OCI-LY3 (cell line): ENCODE measurements around the gene PXDC1.

Source experiments
- H2AFZ ChIP-seq: fragments of 200-600, 300-600 bp; shearing (Covaris generic); 2 replicates; pipeline ENCODE4 v1.6.0; 2014; ENCODE audit warnings: antibody characterized with exemption, low read depth, low read length
- H3K27ac ChIP-seq: fragments of 200-600, 300-600 bp; sonication (generic); 2 replicates; pipeline ENCODE4 v1.5.1; 2014; ENCODE audit warnings: mild to moderate bottlenecking, low read length, moderate library complexity, mixed read lengths
- H3K27me3 ChIP-seq: fragments of 200-600, 300-600 bp; sonication (generic); 2 replicates; pipeline ENCODE4 v1.6.1; 2014; ENCODE audit warnings: low read depth, low read length, mixed read lengths
- H3K36me3 ChIP-seq: fragments of 200-600, 300-600 bp; sonication (generic); replicated peaks from 2 replicates; pipeline ENCODE3; 2014; ENCODE audit warnings: low read depth, low read length, mixed read lengths
- H3K4me1 ChIP-seq: fragments of 300-600, 200-600 bp; sonication (generic); 2 replicates; pipeline ENCODE4 v1.6.1; 2014; ENCODE audit warnings: low read length, mixed read lengths
- H3K4me2 ChIP-seq: fragments of 200-600, 300-600 bp; sonication (generic); 2 replicates; pipeline ENCODE4 v1.6.1; 2014; ENCODE audit warnings: low read length, mixed read lengths
- H3K4me3 ChIP-seq: fragments of 300-600, 200-600 bp; sonication (generic); 2 replicates; pipeline ENCODE4 v1.5.1; 2014; ENCODE audit warnings: antibody characterized with exemption, mild to moderate bottlenecking, low read length, moderate library complexity
- H3K79me2 ChIP-seq: fragments of 300-600, 200-600 bp; shearing (Covaris generic); 2 replicates; pipeline ENCODE4 v1.6.1; 2014; ENCODE audit warnings: mild to moderate bottlenecking, low read length, mixed read lengths
- H3K9ac ChIP-seq: fragments of 300-600, 200-600 bp; shearing (Covaris generic); 2 replicates; pipeline ENCODE4 v1.6.0; 2014; ENCODE audit warnings: mild to moderate bottlenecking, low read length, moderate library complexity
- H3K9me3 ChIP-seq: fragments of 200-600, 300-600 bp; shearing (Covaris generic); 2 replicates; pipeline ENCODE4 v1.6.1; 2014; ENCODE audit warnings: low read length, mixed read lengths; ENCODE audit not compliant: insufficient read depth
- H4K20me1 ChIP-seq: fragments of 200-600, 300-600 bp; sonication (generic); 2 replicates; pipeline ENCODE4 v1.6.1; 2016; ENCODE audit warnings: low read length, mixed read lengths; ENCODE audit not compliant: insufficient read depth
- CTCF ChIP-seq: fragments of 200-600, 300-600 bp; sonication (generic); IDR thresholded peaks from 2 replicates; pipeline ENCODE4 v1.5.1; 2014; ENCODE audit warnings: antibody characterized with exemption, low read length, low read depth
- EZH2phosphoT487 ChIP-seq: fragments of 200-600 bp; shearing (Covaris generic); IDR thresholded peaks from 2 replicates; pipeline ENCODE4 v1.6.1; 2018; ENCODE audit warnings: antibody characterized with exemption, mixed run types, low read depth

The PXDC1 gene

DNA sequence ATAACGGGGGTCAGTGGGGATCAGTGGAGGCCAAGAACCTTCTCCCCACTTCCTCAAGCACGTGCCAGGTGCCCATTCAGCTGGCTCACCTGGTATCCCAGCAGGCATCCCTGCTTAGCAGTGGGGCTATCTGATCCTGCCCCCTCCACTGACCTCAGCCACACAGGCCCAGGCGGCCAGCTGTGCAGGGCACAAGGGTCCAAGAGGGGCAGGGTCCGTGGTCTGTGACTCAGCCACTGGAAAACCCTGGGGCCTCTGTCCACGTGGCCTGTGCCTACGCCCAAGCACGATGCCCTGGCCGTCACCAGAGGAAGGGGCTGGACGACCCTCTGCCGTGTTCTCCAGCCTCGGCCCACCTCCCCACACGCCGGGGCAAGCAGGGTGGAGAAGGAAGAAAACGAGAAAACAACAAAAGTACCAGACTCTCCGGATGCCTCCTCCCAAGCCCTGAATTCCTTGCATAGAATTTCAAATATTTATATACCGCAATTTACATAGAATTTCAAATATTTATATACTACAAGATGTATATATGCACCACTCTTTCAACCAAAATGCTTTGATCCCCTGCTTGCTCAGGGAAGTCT is 12.1 kb downstream of the PXDC1 start:
- H3K9ac ChIP-seq: no peak overlapping the region
- no peaks in the 10 kb centered on the region for H3K9me3 ChIP-seq
- no peaks in the 10 kb centered on the region for H3K79me2 ChIP-seq
- H3K4me2 ChIP-seq: no peak overlapping the region
- no peak overlapping the region for H3K27ac ChIP-seq
- no peaks in the 10 kb centered on the region for H4K20me1 ChIP-seq
- TF ChIP-seq EZH2phosphoT487 (no peak), CTCF (no peak)
- no peaks in the 10 kb centered on the region for H3K36me3 ChIP-seq
- peaks cover 7% of the 10 kb centered on the region for H3K27me3 ChIP-seq
- H2AFZ ChIP-seq: no peak overlapping the region
- peaks cover 16% of the 10 kb centered on the region for H3K4me1 ChIP-seq
- no peak overlapping the region for H3K4me3 ChIP-seq

DNA sequence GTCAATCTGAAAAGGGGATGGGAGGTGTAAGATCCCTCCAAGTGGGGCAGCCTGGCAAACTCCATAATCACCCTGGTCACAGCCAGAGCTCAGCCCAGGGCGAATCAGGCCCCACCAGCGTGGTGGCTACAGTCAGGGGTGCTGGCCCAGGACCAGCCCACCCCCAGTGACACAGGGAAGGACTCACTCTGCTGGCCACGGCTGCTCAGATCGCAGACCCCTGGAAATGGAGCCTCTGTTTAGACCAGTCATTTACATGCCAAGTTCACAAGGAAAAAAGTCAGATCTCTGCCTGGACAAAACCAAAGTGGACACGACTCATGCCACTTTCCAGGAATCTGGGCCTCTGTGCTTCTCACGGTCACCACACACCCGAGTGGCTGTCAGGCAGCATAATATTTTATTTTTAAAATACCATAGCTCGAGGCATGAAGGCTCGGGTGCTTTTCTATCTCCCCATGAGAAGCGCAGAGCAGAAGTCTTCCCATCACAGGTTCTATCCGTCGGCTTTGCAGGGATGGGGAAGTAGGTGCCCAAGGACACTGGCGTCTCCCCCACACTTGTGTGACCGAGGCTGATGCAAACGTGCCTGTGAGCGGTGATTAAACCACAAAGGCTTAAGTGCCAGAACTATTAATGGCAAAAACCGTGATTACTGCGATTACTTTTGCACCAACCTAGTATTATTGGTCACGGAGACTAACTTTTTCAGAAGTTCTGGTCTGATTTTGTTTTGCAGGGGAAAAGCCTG is 13.0 kb downstream of the PXDC1 start:
- Histone ChIP-seq H3K4me1 (peaks cover 16% of the 10 kb centered on the region), H3K36me3 (no peaks in the 10 kb centered on the region), H3K27me3 (peaks cover 7% of the 10 kb centered on the region), H3K79me2 (no peaks in the 10 kb centered on the region), H3K4me3 (no peak overlapping the region), H4K20me1 (no peaks in the 10 kb centered on the region), H3K4me2 (no peak overlapping the region), H3K9me3 (no peaks in the 10 kb centered on the region), H3K27ac (no peak overlapping the region), H3K9ac (no peak overlapping the region), H2AFZ (no peak overlapping the region)
- no peak for TF ChIP-seq CTCF
- no peak for TF ChIP-seq EZH2phosphoT487

- Histone ChIP-seq H4K20me1 (no peaks in the 10 kb centered on the region), H3K79me2 (no peaks in the 10 kb centered on the region), H3K36me3 (no peaks in the 10 kb centered on the region), H3K4me3 (no peak overlapping the region), H3K9me3 (no peaks in the 10 kb centered on the region), H3K4me1 (peaks cover 9% of the 10 kb centered on the region), H3K9ac (no peak overlapping the region), H3K27me3 (peaks cover 7% of the 10 kb centered on the region), H3K4me2 (no peak overlapping the region), H2AFZ (no peak overlapping the region), H3K27ac (no peak overlapping the region)
- TF ChIP-seq EZH2phosphoT487: no peak
- no peak for TF ChIP-seq CTCF
Observed at GRCh38 chr6:3737831-3738210, 13.7 kb downstream of the PXDC1 start.

DNA sequence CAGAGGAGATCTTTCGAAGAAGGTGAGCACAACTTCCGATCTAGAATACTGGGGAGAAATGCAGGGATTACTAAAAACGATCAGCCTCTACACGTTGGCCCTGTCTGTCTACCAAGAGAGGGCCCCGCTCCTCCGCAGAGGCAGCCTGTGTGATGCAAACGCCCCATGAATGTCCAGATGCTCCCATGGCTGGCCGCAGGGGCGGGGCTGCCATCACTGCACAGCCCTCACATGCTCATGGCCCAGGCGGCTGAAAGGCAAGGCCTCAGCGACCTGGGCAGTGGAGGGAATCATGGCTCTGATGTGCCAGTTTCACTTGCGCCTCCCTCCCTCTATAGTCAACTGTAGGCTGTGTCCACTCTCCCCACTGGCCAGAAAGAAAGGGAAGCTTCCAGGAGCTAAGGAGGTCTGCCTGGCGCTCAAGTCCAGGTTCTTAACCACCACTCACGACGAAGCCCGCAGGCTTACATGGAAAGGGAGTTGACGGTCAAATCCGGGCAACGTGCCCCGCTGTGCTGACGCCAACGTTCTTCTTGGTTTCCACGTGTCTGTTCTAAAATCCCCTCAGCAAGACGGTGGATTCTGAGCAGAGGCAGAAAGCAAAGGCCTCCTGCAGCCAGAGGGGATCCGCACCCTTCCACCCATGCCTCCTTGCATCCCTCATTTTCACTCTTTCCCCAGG is 14.2 kb downstream of the PXDC1 start:
- Histone ChIP-seq H3K4me2 (no peak overlapping the region), H4K20me1 (no peaks in the 10 kb centered on the region), H3K9me3 (no peaks in the 10 kb centered on the region), H3K9ac (no peak overlapping the region), H3K36me3 (no peaks in the 10 kb centered on the region), H3K79me2 (no peaks in the 10 kb centered on the region), H2AFZ (no peak overlapping the region), H3K4me1 (peaks cover 5% of the 10 kb centered on the region), H3K4me3 (no peak overlapping the region), H3K27me3 (peaks cover 7% of the 10 kb centered on the region), H3K27ac (no peak overlapping the region)
- no peak for TF ChIP-seq CTCF
- TF ChIP-seq EZH2phosphoT487: no peak
